MM.1S (cell line): ENCODE results near the gene TRIM25.

ENCODE experiments used
- DNase-seq: peaks from one replicate; pipeline ENCODE4 v3.0.0-alpha.2; 2015
- H2AFZ ChIP-seq: fragments of 300-600 bp; sonication (generic); 2 replicates; pipeline ENCODE4 v1.6.0; 2016; ENCODE audit warnings: antibody characterized with exemption, low read length
- H3F3A ChIP-seq: fragments of 300-600 bp; sonication (generic); 2 replicates; pipeline ENCODE4 v1.6.1; 2016; ENCODE audit warnings: mild to moderate bottlenecking, antibody characterized with exemption, low read length, moderate library complexity, mixed read lengths; ENCODE audit not compliant: insufficient read depth
- H3K27ac ChIP-seq: fragments of 300-600 bp; sonication (generic); 2 replicates; pipeline ENCODE4 v1.5.1; 2016; ENCODE audit warnings: mild to moderate bottlenecking, low read length
- H3K27me3 ChIP-seq: fragments of 300-600 bp; sonication (generic); replicated peaks from 2 replicates; pipeline ENCODE4 v1.6.0; 2016; ENCODE audit warnings: low read length; ENCODE audit not compliant: insufficient read depth
- H3K36me3 ChIP-seq: fragments of 300-600 bp; sonication (generic); replicated peaks from 2 replicates; pipeline ENCODE4 v1.6.1; 2016; ENCODE audit warnings: mild to moderate bottlenecking, low read length, mixed read lengths; ENCODE audit not compliant: insufficient read depth
- H3K4me1 ChIP-seq: fragments of 300-600 bp; sonication (generic); 2 replicates; pipeline ENCODE4 v1.6.1; 2016; ENCODE audit warnings: low read length, mixed read lengths
- H3K4me2 ChIP-seq: fragments of 300-600 bp; sonication (generic); 2 replicates; pipeline ENCODE4 v1.6.0; 2016; ENCODE audit warnings: low read depth, low read length
- H3K4me3 ChIP-seq: fragments of 300-600 bp; sonication (generic); 2 replicates; pipeline ENCODE4 v1.5.1; 2016; ENCODE audit warnings: low read length, mixed read lengths
- H3K79me2 ChIP-seq: fragments of 300-600 bp; sonication (generic); 2 replicates; pipeline ENCODE4 v1.6.1; 2016; ENCODE audit warnings: mixed run types, low read length, mixed read lengths
- H3K9ac ChIP-seq: fragments of 300-600 bp; sonication (generic); 2 replicates; pipeline ENCODE4 v1.6.1; 2016; ENCODE audit warnings: low read length, mixed read lengths
- H3K9me2 ChIP-seq: fragments of 300-600 bp; sonication (generic); replicated peaks from 2 replicates; pipeline ENCODE4 v1.6.1; 2016; ENCODE audit warnings: mild to moderate bottlenecking, low read length, mixed read lengths; ENCODE audit not compliant: insufficient read depth
- H3K9me3 ChIP-seq: fragments of 300-600 bp; sonication (generic); replicated peaks from 2 replicates; pipeline ENCODE4 v1.6.1; 2016; ENCODE audit warnings: mild to moderate bottlenecking, low read length, mixed read lengths; ENCODE audit not compliant: insufficient read depth
- H4K20me1 ChIP-seq: fragments of 300-600 bp; sonication (generic); 2 replicates; pipeline ENCODE4 v1.6.1; 2016; ENCODE audit warnings: mild to moderate bottlenecking, low read length, moderate library complexity, mixed read lengths; ENCODE audit not compliant: insufficient read depth
- CTCF ChIP-seq: fragments of 300-600 bp; sonication (generic); IDR thresholded peaks from 2 replicates; pipeline ENCODE4 v1.5.1; 2016; ENCODE audit warnings: antibody characterized with exemption, low read length, mixed read lengths
- EZH2 ChIP-seq: fragments of 300-600 bp; sonication (generic); optimal IDR thresholded peaks from 2 replicates; pipeline ENCODE3; 2017; ENCODE audit warnings: low read depth, mild to moderate bottlenecking, antibody characterized with exemption, low read length, mixed read lengths
- EZH2phosphoT487 ChIP-seq: fragments of 300-600 bp; sonication (generic); IDR thresholded peaks from 2 replicates; pipeline ENCODE4 v1.6.1; 2018; ENCODE audit warnings: antibody characterized with exemption, low read length

Gene TRIM25

GRCh38 chr17:56850591-56850990 is 63.3 kb downstream of the TRIM25 start:
- no peaks in the 10 kb centered on the region for H3K27me3 ChIP-seq
- TF ChIP-seq CTCF: no peak
- TF ChIP-seq EZH2phosphoT487: no peak
- TF ChIP-seq EZH2: no peak
- H3K36me3 ChIP-seq: peaks cover 5% of the 10 kb centered on the region; the same call in 1 of the 2 replicates
- H3K4me3 ChIP-seq: no peak overlapping the region
- peaks cover 24% of the 10 kb centered on the region for H3K79me2 ChIP-seq
- H3K4me1 ChIP-seq: peaks cover 35% of the 10 kb centered on the region
- peaks cover 33% of the 10 kb centered on the region for H3F3A ChIP-seq
- no peak overlapping the region for H2AFZ ChIP-seq
- H3K27ac ChIP-seq: peak overlapping the region; percentile 91
- H3K9me2 ChIP-seq: no peaks in the 10 kb centered on the region
- peak overlapping the region; percentile 42 for H3K4me2 ChIP-seq
- peak; percentile 37 for DNase-seq
- peak overlapping the region; percentile 55 for H3K9ac ChIP-seq
- no peaks in the 10 kb centered on the region for H4K20me1 ChIP-seq
- no peaks in the 10 kb centered on the region for H3K9me3 ChIP-seq

GRCh38 chr17:56849131-56849530 is 64.7 kb downstream of the TRIM25 start:
- Histone ChIP-seq H3F3A (peaks cover 33% of the 10 kb centered on the region), H3K4me3 (no peak overlapping the region), H3K4me1 (peaks cover 35% of the 10 kb centered on the region), H3K4me2 (peak overlapping the region; percentile 10; the same call in 1 of the 2 replicates), H3K27me3 (no peaks in the 10 kb centered on the region), H3K9ac (no peak overlapping the region), H3K79me2 (peaks cover 33% of the 10 kb centered on the region), H3K27ac (peak overlapping the region; percentile 91; the same call in 1 of the 2 replicates), H3K9me2 (no peaks in the 10 kb centered on the region), H3K9me3 (no peaks in the 10 kb centered on the region), H2AFZ (no peak overlapping the region), H3K36me3 (peaks cover 12% of the 10 kb centered on the region; the same call in 1 of the 2 replicates), H4K20me1 (no peaks in the 10 kb centered on the region)
- TF ChIP-seq EZH2 (no peak), EZH2phosphoT487 (no peak), CTCF (no peak)
- DNase-seq: no peak

- DNase-seq: no peak
- Histone ChIP-seq H3K4me3 (no peak overlapping the region), H3K79me2 (peaks cover 39% of the 10 kb centered on the region), H3K27ac (no peak overlapping the region), H3K4me2 (no peak overlapping the region), H3K4me1 (peaks cover 35% of the 10 kb centered on the region), H3K9me3 (no peaks in the 10 kb centered on the region), H3K27me3 (no peaks in the 10 kb centered on the region), H3K36me3 (peaks cover 12% of the 10 kb centered on the region; the same call in 1 of the 2 replicates), H3K9me2 (no peaks in the 10 kb centered on the region), H3F3A (peaks cover 33% of the 10 kb centered on the region), H4K20me1 (no peaks in the 10 kb centered on the region), H3K9ac (no peak overlapping the region), H2AFZ (no peak overlapping the region)
- TF ChIP-seq EZH2: no peak
- TF ChIP-seq EZH2phosphoT487: no peak
- no peak for TF ChIP-seq CTCF
These were observed 66.7 kb downstream of the TRIM25 start for GRCh38 chr17:56847106-56847505.
